K562 (cell line): ENCODE measurements around the gene R3HDM2. TPM values are rescaled to one million over a fixed set of nuclear protein-coding genes. Genes with fewer than 3 reads are reported as not detected.

ENCODE experiments used
- BCOR ChIP-seq: fragments of 450-650 bp; IDR thresholded peaks from 2 replicates; pipeline ENCODE4 v1.6.1; 2016
- BRCA1 ChIP-seq, 2 experiments: fragments of 450-650 bp in 1 of 2; sonication (generic) in 1 of 2; formaldehyde crosslinking in 1 of 2; IDR thresholded peaks; 2 replicates each; pipeline versions ENCODE4 v1.5.0 to v1.6.1; 2017 to 2020; ENCODE audit warnings: mild to moderate bottlenecking in 1 of 2, missing genetic modification reagents in 1 of 2
- CBX3 ChIP-seq, 2 experiments: IDR thresholded peaks; 1 replicate in 1 of 2; 2 replicates in 1 of 2; pipeline ENCODE4 v1.6.1; 2012; ENCODE audit warnings: inconsistent platforms in 2 of 2, low read length in 2 of 2, borderline replicate concordance in 1 of 2, control low read depth in 1 of 2
- HDAC2 ChIP-seq: fragments of 450-650 bp; IDR thresholded peaks from 2 replicates; pipeline ENCODE4 v1.6.1; 2016; ENCODE audit warnings: mild to moderate bottlenecking
- HNRNPLL ChIP-seq: fragments of 200-400 bp; formaldehyde crosslinking; IDR thresholded peaks from 2 replicates; pipeline ENCODE4 v1.6.1; 2017; ENCODE audit warnings: low read length, low read depth, mild to moderate bottlenecking; ENCODE audit not compliant: poor library complexity, severe bottlenecking
- MTA3 ChIP-seq: fragments of 450-650 bp; formaldehyde crosslinking; IDR thresholded peaks from 2 replicates; pipeline ENCODE4 v1.6.1; 2017; ENCODE audit warnings: mild to moderate bottlenecking, borderline replicate concordance
- NFYB ChIP-seq: IDR thresholded peaks from 2 replicates; pipeline ENCODE4 v1.6.1; 2011; ENCODE audit warnings: mild to moderate bottlenecking, moderate library complexity; ENCODE audit not compliant: insufficient read length; ENCODE audit errors: extremely low read depth
- POLR2H ChIP-seq: IDR thresholded peaks from 2 replicates; pipeline ENCODE4 v1.6.1; 2016; ENCODE audit warnings: missing genetic modification characterization, low read depth, mild to moderate bottlenecking, control low read depth, missing compliant biosample characterization, moderate library complexity
- RB1 ChIP-seq: fragments of 450-650 bp; IDR thresholded peaks from 2 replicates; pipeline ENCODE4 v1.6.1; 2017; ENCODE audit warnings: low read depth, mild to moderate bottlenecking
- TEAD4 ChIP-seq, 2 experiments: sonication (generic) in 1 of 2; formaldehyde crosslinking in 1 of 2; IDR thresholded peaks; 2 replicates each; pipeline versions ENCODE4 v1.6.1 to v1.8.0; 2012 to 2022; ENCODE audit warnings: borderline replicate concordance in 1 of 2, inconsistent platforms in 1 of 2, low read length in 1 of 2, mild to moderate bottlenecking in 1 of 2, missing genetic modification reagents in 1 of 2
- ZNF561 ChIP-seq: fragments of 450-650 bp; formaldehyde crosslinking; conservative IDR thresholded peaks from 2 replicates; pipeline ENCODE4 v1.4.0; 2020; ENCODE audit warnings: mild to moderate bottlenecking, moderate library complexity
- ZNF695 ChIP-seq: fragments of 450-650 bp; formaldehyde crosslinking; IDR thresholded peaks from 2 replicates; pipeline ENCODE4 v1.4.0; 2020; ENCODE audit warnings: mild to moderate bottlenecking, moderate library complexity
- ZNF830 ChIP-seq: fragments of 250-450 bp; sonication (Bioruptor Pico); IDR thresholded peaks from 2 replicates; pipeline ENCODE4 v1.5.0; 2021; ENCODE audit warnings: mild to moderate bottlenecking
- polyA plus RNA-seq, 8 experiments: library from polyadenylated mRNA; depleted of rRNA in 4 of 8; stranded (reverse) in 5 of 8; unstranded in 3 of 8; fragments of >200 nt; fragmentation: Nextera tagmentation in 2 of 8; fragmentation: Illumina TruSeq in 1 of 8; extraction: Ambion mirVana in 2 of 8; extraction: Trizol in 1 of 8; gene quantifications; 2 replicates each; pipeline versions ENCODE4 v1.2.1 to v1.2.3, GENCODE V29; 2011 to 2014; ENCODE audit warnings: inconsistent platforms in 1 of 8, missing spikeins in 1 of 8
- total RNA-seq, 7 experiments: library from RNA; depleted of rRNA in 6 of 7; stranded (reverse); fragments of >200 nt in 6 of 7; fragmentation: Illumina TruSeq in 2 of 7; extraction: Trizol in 2 of 7; gene quantifications; 2 replicates each; pipeline versions ENCODE4 v1.2.1 to v1.2.3, GENCODE V29; 2011 to 2021; ENCODE audit warnings: low replicate concordance in 1 of 7
- TF ChIP-seq, protein P1 (sequence below), 2 experiments: fragments of 450-650 bp; formaldehyde crosslinking in 1 of 2; IDR thresholded peaks; 2 replicates each; pipeline versions ENCODE4 v1.4.0 to v1.6.1; 2014 to 2020; ENCODE audit warnings: mild to moderate bottlenecking in 2 of 2, borderline replicate concordance in 1 of 2, low read depth in 1 of 2
- TF ChIP-seq, protein P2 (sequence below), 2 experiments: fragments of 450-650 bp; IDR thresholded peaks; 2 replicates each; pipeline ENCODE4 v1.6.1; 2018; ENCODE audit warnings: mild to moderate bottlenecking in 2 of 2, low read depth in 1 of 2; ENCODE audit not compliant: partially characterized antibody in 2 of 2

The R3HDM2 gene
- total and polyA plus RNA-seq, 9 of the 15 experiments (the other 6 are each of a cell fraction or from before 2014, with no cell fraction given): 3.3 to 18.8 (median 9.0) TPM

DNA sequence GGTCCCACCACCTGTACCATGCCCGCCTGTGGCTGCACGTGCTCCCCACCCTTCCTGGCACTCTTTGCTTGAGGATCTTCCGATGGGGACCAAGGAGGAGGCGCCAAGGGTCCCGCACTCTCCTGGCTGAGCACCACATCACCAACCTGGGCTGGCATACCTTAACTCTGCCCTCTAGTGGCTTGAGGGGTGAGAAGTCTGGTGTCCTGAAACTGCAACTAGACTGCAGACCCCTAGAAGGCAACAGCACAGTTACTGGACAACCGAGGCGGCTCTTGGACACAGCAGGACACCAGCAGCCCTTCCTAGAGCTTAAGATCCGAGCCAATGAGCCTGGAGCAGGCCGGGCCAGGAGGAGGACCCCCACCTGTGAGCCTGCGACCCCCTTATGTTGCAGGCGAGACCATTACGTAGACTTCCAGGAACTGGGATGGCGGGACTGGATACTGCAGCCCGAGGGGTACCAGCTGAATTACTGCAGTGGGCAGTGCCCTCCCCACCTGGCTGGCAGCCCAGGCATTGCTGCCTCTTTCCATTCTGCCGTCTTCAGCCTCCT, 25.4 kb upstream of the R3HDM2 start (continued):
- TF ChIP-seq TEAD4 (IDR thresholded peaks at IDR 0.05; ENCODE audit: low read length) (peak; percentile 52; the same call in 1 of the 2 replicates), TEAD4 (CRISPR knock-in tag; IDR thresholded peaks at IDR 0.05; ENCODE audit: borderline replicate concordance) (no peak), HNRNPLL (peak; percentile 36), BCOR (no peak), NFYB (no peak), BRCA1 (IDR thresholded peaks at IDR 0.05) (no peak), BRCA1 (CRISPR knock-in tag; IDR thresholded peaks at IDR 0.05) (0 out of 2 replicates have a peak, but pooled peaks have one; percentile 8), CBX3 (IDR thresholded peaks at IDR 0.05; ENCODE audit: borderline replicate concordance in 1 of 2, low read length in 2 of 2) (peak in 1 of 2 experiments; percentile 48; a peak in 1 of 3 replicates), ZNF561 (CRISPR knock-in tag) (no peak), RB1 (0 out of 2 replicates have a peak, but pooled peaks have one; percentile 49), ZNF695 (CRISPR knock-in tag) (no peak), MTA3 (peak; percentile 59), POLR2H (tag) (no peak), HDAC2 (no peak), ZNF830 (CRISPR knock-in tag) (0 out of 2 replicates have a peak, but pooled peaks have one; percentile 37)
- TF ChIP-seq, protein P1, sequence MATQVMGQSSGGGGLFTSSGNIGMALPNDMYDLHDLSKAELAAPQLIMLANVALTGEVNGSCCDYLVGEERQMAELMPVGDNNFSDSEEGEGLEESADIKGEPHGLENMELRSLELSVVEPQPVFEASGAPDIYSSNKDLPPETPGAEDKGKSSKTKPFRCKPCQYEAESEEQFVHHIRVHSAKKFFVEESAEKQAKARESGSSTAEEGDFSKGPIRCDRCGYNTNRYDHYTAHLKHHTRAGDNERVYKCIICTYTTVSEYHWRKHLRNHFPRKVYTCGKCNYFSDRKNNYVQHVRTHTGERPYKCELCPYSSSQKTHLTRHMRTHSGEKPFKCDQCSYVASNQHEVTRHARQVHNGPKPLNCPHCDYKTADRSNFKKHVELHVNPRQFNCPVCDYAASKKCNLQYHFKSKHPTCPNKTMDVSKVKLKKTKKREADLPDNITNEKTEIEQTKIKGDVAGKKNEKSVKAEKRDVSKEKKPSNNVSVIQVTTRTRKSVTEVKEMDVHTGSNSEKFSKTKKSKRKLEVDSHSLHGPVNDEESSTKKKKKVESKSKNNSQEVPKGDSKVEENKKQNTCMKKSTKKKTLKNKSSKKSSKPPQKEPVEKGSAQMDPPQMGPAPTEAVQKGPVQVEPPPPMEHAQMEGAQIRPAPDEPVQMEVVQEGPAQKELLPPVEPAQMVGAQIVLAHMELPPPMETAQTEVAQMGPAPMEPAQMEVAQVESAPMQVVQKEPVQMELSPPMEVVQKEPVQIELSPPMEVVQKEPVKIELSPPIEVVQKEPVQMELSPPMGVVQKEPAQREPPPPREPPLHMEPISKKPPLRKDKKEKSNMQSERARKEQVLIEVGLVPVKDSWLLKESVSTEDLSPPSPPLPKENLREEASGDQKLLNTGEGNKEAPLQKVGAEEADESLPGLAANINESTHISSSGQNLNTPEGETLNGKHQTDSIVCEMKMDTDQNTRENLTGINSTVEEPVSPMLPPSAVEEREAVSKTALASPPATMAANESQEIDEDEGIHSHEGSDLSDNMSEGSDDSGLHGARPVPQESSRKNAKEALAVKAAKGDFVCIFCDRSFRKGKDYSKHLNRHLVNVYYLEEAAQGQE (IDR thresholded peaks at IDR 0.05; ENCODE audit: borderline replicate concordance): peak; percentile 22; the same call in 1 of the 2 replicates
- TF ChIP-seq, protein P1 (CRISPR knock-in tag; IDR thresholded peaks at IDR 0.05; ENCODE audit: low read depth): 0 out of 2 replicates have a peak, but pooled peaks have one; percentile 39
- TF ChIP-seq, protein P2, sequence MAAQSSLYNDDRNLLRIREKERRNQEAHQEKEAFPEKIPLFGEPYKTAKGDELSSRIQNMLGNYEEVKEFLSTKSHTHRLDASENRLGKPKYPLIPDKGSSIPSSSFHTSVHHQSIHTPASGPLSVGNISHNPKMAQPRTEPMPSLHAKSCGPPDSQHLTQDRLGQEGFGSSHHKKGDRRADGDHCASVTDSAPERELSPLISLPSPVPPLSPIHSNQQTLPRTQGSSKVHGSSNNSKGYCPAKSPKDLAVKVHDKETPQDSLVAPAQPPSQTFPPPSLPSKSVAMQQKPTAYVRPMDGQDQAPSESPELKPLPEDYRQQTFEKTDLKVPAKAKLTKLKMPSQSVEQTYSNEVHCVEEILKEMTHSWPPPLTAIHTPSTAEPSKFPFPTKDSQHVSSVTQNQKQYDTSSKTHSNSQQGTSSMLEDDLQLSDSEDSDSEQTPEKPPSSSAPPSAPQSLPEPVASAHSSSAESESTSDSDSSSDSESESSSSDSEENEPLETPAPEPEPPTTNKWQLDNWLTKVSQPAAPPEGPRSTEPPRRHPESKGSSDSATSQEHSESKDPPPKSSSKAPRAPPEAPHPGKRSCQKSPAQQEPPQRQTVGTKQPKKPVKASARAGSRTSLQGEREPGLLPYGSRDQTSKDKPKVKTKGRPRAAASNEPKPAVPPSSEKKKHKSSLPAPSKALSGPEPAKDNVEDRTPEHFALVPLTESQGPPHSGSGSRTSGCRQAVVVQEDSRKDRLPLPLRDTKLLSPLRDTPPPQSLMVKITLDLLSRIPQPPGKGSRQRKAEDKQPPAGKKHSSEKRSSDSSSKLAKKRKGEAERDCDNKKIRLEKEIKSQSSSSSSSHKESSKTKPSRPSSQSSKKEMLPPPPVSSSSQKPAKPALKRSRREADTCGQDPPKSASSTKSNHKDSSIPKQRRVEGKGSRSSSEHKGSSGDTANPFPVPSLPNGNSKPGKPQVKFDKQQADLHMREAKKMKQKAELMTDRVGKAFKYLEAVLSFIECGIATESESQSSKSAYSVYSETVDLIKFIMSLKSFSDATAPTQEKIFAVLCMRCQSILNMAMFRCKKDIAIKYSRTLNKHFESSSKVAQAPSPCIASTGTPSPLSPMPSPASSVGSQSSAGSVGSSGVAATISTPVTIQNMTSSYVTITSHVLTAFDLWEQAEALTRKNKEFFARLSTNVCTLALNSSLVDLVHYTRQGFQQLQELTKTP (IDR thresholded peaks at IDR 0.05; ENCODE audit: low read depth in 1 of 2, partially characterized antibody in 2 of 2): peak in 1 of 2 experiments; percentile 23
